ENCODE data around the gene NGEF.

DNA sequence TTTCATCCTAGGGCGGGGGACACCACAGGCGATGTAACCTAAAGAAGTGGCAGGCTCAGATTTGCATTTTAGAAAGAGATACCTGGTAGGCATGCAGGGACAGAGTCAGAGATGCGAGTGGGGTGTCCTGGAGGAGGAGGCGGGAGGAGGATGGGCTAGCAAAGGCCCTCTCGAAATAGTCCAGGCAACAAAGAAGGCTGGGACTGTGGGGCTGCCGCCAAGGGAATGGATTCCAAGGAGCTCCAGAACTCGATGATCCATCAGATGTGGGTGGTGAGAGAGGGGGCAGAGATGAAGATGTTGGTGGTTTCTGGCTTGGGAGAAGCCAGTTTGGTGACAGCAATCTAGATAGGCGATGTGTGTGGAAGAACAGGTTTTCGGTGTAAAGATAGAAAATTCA, 34.6 kb upstream of the NGEF start:
- TF ChIP-seq, protein P1, sequence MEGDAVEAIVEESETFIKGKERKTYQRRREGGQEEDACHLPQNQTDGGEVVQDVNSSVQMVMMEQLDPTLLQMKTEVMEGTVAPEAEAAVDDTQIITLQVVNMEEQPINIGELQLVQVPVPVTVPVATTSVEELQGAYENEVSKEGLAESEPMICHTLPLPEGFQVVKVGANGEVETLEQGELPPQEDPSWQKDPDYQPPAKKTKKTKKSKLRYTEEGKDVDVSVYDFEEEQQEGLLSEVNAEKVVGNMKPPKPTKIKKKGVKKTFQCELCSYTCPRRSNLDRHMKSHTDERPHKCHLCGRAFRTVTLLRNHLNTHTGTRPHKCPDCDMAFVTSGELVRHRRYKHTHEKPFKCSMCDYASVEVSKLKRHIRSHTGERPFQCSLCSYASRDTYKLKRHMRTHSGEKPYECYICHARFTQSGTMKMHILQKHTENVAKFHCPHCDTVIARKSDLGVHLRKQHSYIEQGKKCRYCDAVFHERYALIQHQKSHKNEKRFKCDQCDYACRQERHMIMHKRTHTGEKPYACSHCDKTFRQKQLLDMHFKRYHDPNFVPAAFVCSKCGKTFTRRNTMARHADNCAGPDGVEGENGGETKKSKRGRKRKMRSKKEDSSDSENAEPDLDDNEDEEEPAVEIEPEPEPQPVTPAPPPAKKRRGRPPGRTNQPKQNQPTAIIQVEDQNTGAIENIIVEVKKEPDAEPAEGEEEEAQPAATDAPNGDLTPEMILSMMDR (IDR thresholded peaks at IDR 0.05; ENCODE audit: insufficient read depth, low read depth, low read length) = no peak
- no peak for TF ChIP-seq EZH2 (IDR thresholded peaks at IDR 0.05; ENCODE audit: insufficient read depth, low read length)
